ENCODE data around the gene ZBTB20. TPM values are rescaled to one million over a fixed set of nuclear protein-coding genes. Genes with fewer than 3 reads are reported as not detected.

ZBTB20 gene
- total and polyA plus RNA-seq, 2 donors (not counting 1 experiment from before 2014, with no cell fraction given), result 4.0 to 22.5 TPM

- TF ChIP-seq CTCF (conservative IDR thresholded peaks at IDR 0.05 in 1 of 2, IDR thresholded peaks at IDR 0.05 in 1 of 2; ENCODE audit: low read depth in 1 of 2, low read length in 2 of 2) (no peak), EZH2 (IDR thresholded peaks at IDR 0.05; ENCODE audit: low read length, missing control alignments) (no peak)
- Histone ChIP-seq H2AFZ (ENCODE audit: low read length) (no peak overlapping the region), H3K9ac (ENCODE audit: insufficient read depth, low read length) (no peak overlapping the region), H4K20me1 (ENCODE audit: control insufficient read depth, extremely low read depth, insufficient read depth, low read length) (no peaks in the 10 kb centered on the region), H3K4me2 (ENCODE audit: extremely low read depth, insufficient read depth, low read length) (no peak overlapping the region), H3K79me2 (ENCODE audit: control insufficient read depth, insufficient read depth, low read length) (no peaks in the 10 kb centered on the region), H3K36me3 (ENCODE audit: control insufficient read depth, insufficient read depth, low read length) (no peaks in the 10 kb centered on the region), H3K27ac (ENCODE audit: insufficient read depth, low read length) (no peak overlapping the region), H3K4me3 (replicated peaks in 1 of 4; ENCODE audit: control extremely low read depth in 1 of 4, insufficient read depth in 1 of 4, low read depth in 3 of 4, low read length in 4 of 4) (no peak overlapping the region), H3K4me1 (ENCODE audit: control insufficient read depth, extremely low read depth, insufficient read depth, low read length) (no peaks in the 10 kb centered on the region), H3K9me3 (ENCODE audit: control insufficient read depth, insufficient read depth, low read depth, low read length) (no peaks in the 10 kb centered on the region), H3K27me3 (ENCODE audit: control insufficient read depth, insufficient read depth, low read length) (no peaks in the 10 kb centered on the region)
- no peak for DNase-seq (ENCODE audit: low read depth in 2 of 2)
Measured at GRCh38 chr3:114582929-114583328, 564.2 kb downstream of the ZBTB20 start.

GRCh38 chr3:114572364-114573062, 574.6 kb downstream of the ZBTB20 start:
- no peak for DNase-seq (ENCODE audit: low read depth in 2 of 2)
- Histone ChIP-seq H3K4me2 (ENCODE audit: extremely low read depth, insufficient read depth, low read length) (no peak overlapping the region), H3K27ac (ENCODE audit: insufficient read depth, low read length) (no peak overlapping the region), H2AFZ (ENCODE audit: low read length) (no peak overlapping the region), H3K36me3 (ENCODE audit: control insufficient read depth, insufficient read depth, low read length) (no peaks in the 10 kb centered on the region), H3K4me3 (replicated peaks in 1 of 4; ENCODE audit: control extremely low read depth in 1 of 4, insufficient read depth in 1 of 4, low read depth in 3 of 4, low read length in 4 of 4) (no peak overlapping the region), H3K9me3 (ENCODE audit: control insufficient read depth, insufficient read depth, low read depth, low read length) (no peaks in the 10 kb centered on the region), H4K20me1 (ENCODE audit: control insufficient read depth, extremely low read depth, insufficient read depth, low read length) (no peaks in the 10 kb centered on the region), H3K27me3 (ENCODE audit: control insufficient read depth, insufficient read depth, low read length) (no peaks in the 10 kb centered on the region), H3K79me2 (ENCODE audit: control insufficient read depth, insufficient read depth, low read length) (no peaks in the 10 kb centered on the region), H3K4me1 (ENCODE audit: control insufficient read depth, extremely low read depth, insufficient read depth, low read length) (no peaks in the 10 kb centered on the region), H3K9ac (ENCODE audit: insufficient read depth, low read length) (no peak overlapping the region)
- TF ChIP-seq EZH2 (IDR thresholded peaks at IDR 0.05; ENCODE audit: low read length, missing control alignments) (no peak), CTCF (conservative IDR thresholded peaks at IDR 0.05 in 1 of 2, IDR thresholded peaks at IDR 0.05 in 1 of 2; ENCODE audit: low read depth in 1 of 2, low read length in 2 of 2) (no peak)

- TF ChIP-seq EZH2 (IDR thresholded peaks at IDR 0.05; ENCODE audit: low read length, missing control alignments) (no peak), CTCF (conservative IDR thresholded peaks at IDR 0.05 in 1 of 2, IDR thresholded peaks at IDR 0.05 in 1 of 2; ENCODE audit: low read depth in 1 of 2, low read length in 2 of 2) (no peak)
- DNase-seq (ENCODE audit: low read depth in 2 of 2), result no peak
- H3K27ac ChIP-seq (ENCODE audit: insufficient read depth, low read length), result no peak overlapping the region
- no peaks in the 10 kb centered on the region for H4K20me1 ChIP-seq (ENCODE audit: control insufficient read depth, extremely low read depth, insufficient read depth, low read length)
- H3K4me2 ChIP-seq (ENCODE audit: extremely low read depth, insufficient read depth, low read length), result no peak overlapping the region
- no peak overlapping the region for H3K9ac ChIP-seq (ENCODE audit: insufficient read depth, low read length)
- H3K4me1 ChIP-seq (ENCODE audit: control insufficient read depth, extremely low read depth, insufficient read depth, low read length), result no peaks in the 10 kb centered on the region
- no peak overlapping the region for H2AFZ ChIP-seq (ENCODE audit: low read length)
- H3K9me3 ChIP-seq (ENCODE audit: control insufficient read depth, insufficient read depth, low read depth, low read length), result no peaks in the 10 kb centered on the region
- no peaks in the 10 kb centered on the region for H3K27me3 ChIP-seq (ENCODE audit: control insufficient read depth, insufficient read depth, low read length)
- H3K4me3 ChIP-seq (replicated peaks in 1 of 4; ENCODE audit: control extremely low read depth in 1 of 4, insufficient read depth in 1 of 4, low read depth in 3 of 4, low read length in 4 of 4), result no peak overlapping the region
- H3K36me3 ChIP-seq (ENCODE audit: control insufficient read depth, insufficient read depth, low read length), result no peaks in the 10 kb centered on the region
- no peaks in the 10 kb centered on the region for H3K79me2 ChIP-seq (ENCODE audit: control insufficient read depth, insufficient read depth, low read length)
Measured at GRCh38 chr3:114571363-114571762, 575.7 kb downstream of the ZBTB20 start.
